Fibroblast of skin of right quadriceps (primary cell): Measurements from ENCODE around the gene MOV10.

Experiments used
- DNase-seq: peaks from one replicate; pipeline ENCODE4 v3.0.0-alpha.2; 2013

Gene MOV10

GRCh38 chr1:112700290-112701226 is 26.1 kb downstream of the MOV10 start:
- peak; percentile 97 for DNase-seq

GRCh38 chr1:112701227-112702066 is 27.0 kb downstream of the MOV10 start:
- no peak for DNase-seq

- no peak for DNase-seq
Measured at GRCh38 chr1:112702067-112702395, 27.6 kb downstream of the MOV10 start.

- DNase-seq = no peak
Measured at GRCh38 chr1:112702420-112703261, 28.2 kb downstream of the MOV10 start.

GRCh38 chr1:112703706-112704105 is 29.2 kb downstream of the MOV10 start:
- DNase-seq = no peak

- DNase-seq = no peak
Measured at GRCh38 chr1:112704391-112704933, 30.0 kb downstream of the MOV10 start.

GRCh38 chr1:112704934-112705627 is 30.6 kb downstream of the MOV10 start:
- peak; percentile 98 for DNase-seq

GRCh38 chr1:112706505-112707220 is 32.2 kb downstream of the MOV10 start, which contains the start of gene RHOC:
RHOC (minus strand) TSS chr1:112707127; CDS start chr1:112703799, 3,328 bp downstream.
- no peak for DNase-seq

- DNase-seq = peak; percentile 84
Measured at GRCh38 chr1:112707221-112708001, 33.0 kb downstream of the MOV10 start.

- DNase-seq = no peak
Measured at GRCh38 chr1:112708002-112708448, 33.6 kb downstream of the MOV10 start.

GRCh38 chr1:112708489-112708888 is 34.0 kb downstream of the MOV10 start:
- no peak for DNase-seq

- no peak for DNase-seq
Measured at GRCh38 chr1:112710159-112710558, 35.7 kb downstream of the MOV10 start.

GRCh38 chr1:112710586-112710985 is 36.1 kb downstream of the MOV10 start:
- DNase-seq = no peak

GRCh38 chr1:112711041-112711440 is 36.6 kb downstream of the MOV10 start:
- no peak for DNase-seq

- no peak for DNase-seq
Measured at GRCh38 chr1:112711670-112712069, 37.2 kb downstream of the MOV10 start.

- no peak for DNase-seq
Measured at GRCh38 chr1:112712191-112712590, 37.7 kb downstream of the MOV10 start.

GRCh38 chr1:112712701-112713128 is 38.3 kb downstream of the MOV10 start:
- DNase-seq = no peak

- DNase-seq = no peak
Measured at GRCh38 chr1:112713466-112714312, 39.2 kb downstream of the MOV10 start.
